TTC549 (cell line): Measurements from ENCODE around the gene LPP.

Experiments
- FAIRE-seq: peaks from 2 replicates; lab custom pipeline; 2012; peaks lifted over from hg19 to GRCh38; lab: Jason Lieb, UNC

Gene LPP

GRCh38 chr3:188814581-188814980, 660.6 kb downstream of the LPP start:
- no peak for FAIRE-seq

- no peak for FAIRE-seq
Measured at GRCh38 chr3:188817103-188817934, 663.4 kb downstream of the LPP start.

- FAIRE-seq: no peak
Measured at GRCh38 chr3:188817935-188818269, 663.9 kb downstream of the LPP start.

- FAIRE-seq: no peak
Measured at GRCh38 chr3:188818282-188818681, 664.3 kb downstream of the LPP start.

- FAIRE-seq: no peak
Measured at GRCh38 chr3:188819939-188820338, 666.0 kb downstream of the LPP start.

GRCh38 chr3:188822004-188822403, 668.0 kb downstream of the LPP start:
- FAIRE-seq: no peak

GRCh38 chr3:188822411-188822810, 668.5 kb downstream of the LPP start:
- FAIRE-seq: no peak

GRCh38 chr3:188824566-188824965, 670.6 kb downstream of the LPP start:
- no peak for FAIRE-seq

GRCh38 chr3:188825901-188826300, 671.9 kb downstream of the LPP start:
- no peak for FAIRE-seq

GRCh38 chr3:188826574-188826973, 672.6 kb downstream of the LPP start:
- no peak for FAIRE-seq

GRCh38 chr3:188827103-188827502, 673.1 kb downstream of the LPP start:
- no peak for FAIRE-seq

- FAIRE-seq: no peak
Measured at GRCh38 chr3:188827576-188827975, 673.6 kb downstream of the LPP start.

- no peak for FAIRE-seq
Measured at GRCh38 chr3:188829130-188829529, 675.2 kb downstream of the LPP start.

- FAIRE-seq: no peak
Measured at GRCh38 chr3:188829576-188829975, 675.6 kb downstream of the LPP start.

GRCh38 chr3:188830893-188831292, 676.9 kb downstream of the LPP start:
- FAIRE-seq: no peak

- no peak for FAIRE-seq
Measured at GRCh38 chr3:188832146-188832545, 678.2 kb downstream of the LPP start.

- no peak for FAIRE-seq
Measured at GRCh38 chr3:188832961-188833721, 679.2 kb downstream of the LPP start.

- FAIRE-seq: no peak
Measured at GRCh38 chr3:188834349-188834748, 680.4 kb downstream of the LPP start.

- FAIRE-seq: no peak
Measured at GRCh38 chr3:188839187-188839695, 685.3 kb downstream of the LPP start.

GRCh38 chr3:188840290-188840689, 686.3 kb downstream of the LPP start:
- no peak for FAIRE-seq

GRCh38 chr3:188841906-188842305, 687.9 kb downstream of the LPP start:
- FAIRE-seq: no peak

GRCh38 chr3:188842639-188843038, 688.7 kb downstream of the LPP start:
- no peak for FAIRE-seq

- FAIRE-seq: no peak
Measured at GRCh38 chr3:188844096-188844495, 690.1 kb downstream of the LPP start.

- no peak for FAIRE-seq
Measured at GRCh38 chr3:188845514-188845913, 691.6 kb downstream of the LPP start.
